ENCODE data around the gene ACSL6.

ACSL6 gene

DNA sequence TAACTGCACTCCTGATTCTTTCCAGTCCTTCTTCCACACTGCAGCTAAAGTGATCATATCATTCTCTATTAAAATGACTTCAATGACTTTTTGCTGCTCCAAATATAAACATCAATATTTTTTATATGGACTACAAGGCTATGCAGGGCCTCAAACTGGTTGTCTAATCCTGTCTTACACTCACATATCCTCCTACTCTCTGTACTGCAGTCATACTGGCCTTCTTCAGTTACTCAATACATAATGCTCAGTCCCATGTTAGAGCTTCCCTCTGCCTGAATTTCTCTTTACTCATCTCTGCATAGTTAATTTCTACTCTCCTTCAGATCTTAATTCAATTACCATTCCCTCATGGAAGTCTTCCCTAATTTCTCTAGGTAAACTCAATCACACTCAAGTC is 69.4 kb downstream of the ACSL6 start:
- DNase-seq (ENCODE audit: low read depth, low spot score): no peak
- POLR2A ChIA-PET: no interaction called here
- H3K4me3 ChIP-seq (ENCODE audit: low read depth, low read length): no peak overlapping the region
- CTCF ChIA-PET: no interaction called here
- TF ChIP-seq, protein P1, sequence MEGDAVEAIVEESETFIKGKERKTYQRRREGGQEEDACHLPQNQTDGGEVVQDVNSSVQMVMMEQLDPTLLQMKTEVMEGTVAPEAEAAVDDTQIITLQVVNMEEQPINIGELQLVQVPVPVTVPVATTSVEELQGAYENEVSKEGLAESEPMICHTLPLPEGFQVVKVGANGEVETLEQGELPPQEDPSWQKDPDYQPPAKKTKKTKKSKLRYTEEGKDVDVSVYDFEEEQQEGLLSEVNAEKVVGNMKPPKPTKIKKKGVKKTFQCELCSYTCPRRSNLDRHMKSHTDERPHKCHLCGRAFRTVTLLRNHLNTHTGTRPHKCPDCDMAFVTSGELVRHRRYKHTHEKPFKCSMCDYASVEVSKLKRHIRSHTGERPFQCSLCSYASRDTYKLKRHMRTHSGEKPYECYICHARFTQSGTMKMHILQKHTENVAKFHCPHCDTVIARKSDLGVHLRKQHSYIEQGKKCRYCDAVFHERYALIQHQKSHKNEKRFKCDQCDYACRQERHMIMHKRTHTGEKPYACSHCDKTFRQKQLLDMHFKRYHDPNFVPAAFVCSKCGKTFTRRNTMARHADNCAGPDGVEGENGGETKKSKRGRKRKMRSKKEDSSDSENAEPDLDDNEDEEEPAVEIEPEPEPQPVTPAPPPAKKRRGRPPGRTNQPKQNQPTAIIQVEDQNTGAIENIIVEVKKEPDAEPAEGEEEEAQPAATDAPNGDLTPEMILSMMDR (IDR thresholded peaks at IDR 0.05; ENCODE audit: insufficient read depth, low read length, missing control alignments): no peak

DNA sequence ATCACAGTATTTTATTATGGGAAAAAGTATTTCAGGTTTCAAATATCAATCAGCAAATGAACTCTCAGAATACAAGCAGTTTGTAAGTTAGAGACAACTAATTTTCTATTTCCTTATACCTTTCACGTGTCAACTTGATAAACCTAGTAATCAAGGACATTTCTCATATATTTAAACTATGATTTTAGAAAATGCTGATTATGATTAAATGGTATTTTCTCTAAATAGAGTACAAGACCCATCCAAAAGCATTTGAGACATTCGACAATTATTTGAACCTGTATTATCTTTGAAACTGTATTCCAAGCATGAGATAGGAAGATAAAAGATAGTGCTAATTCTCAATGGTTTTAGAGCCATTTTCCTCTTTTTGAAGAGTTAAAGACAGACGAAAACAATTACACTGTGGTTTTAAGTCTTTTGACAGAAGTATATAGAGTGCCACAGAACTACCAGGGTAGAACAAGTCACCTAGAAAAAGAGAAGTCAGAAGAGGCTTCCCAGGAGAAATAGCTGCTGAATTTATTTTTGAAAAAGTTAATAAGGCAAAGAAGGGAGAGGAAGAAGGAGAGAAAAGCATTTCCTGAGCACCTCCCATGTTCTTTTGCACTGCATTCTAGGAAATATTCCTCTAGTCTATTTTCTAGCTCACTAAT is 71.6 kb downstream of the ACSL6 start:
- ChIA-PET CTCF (no interaction called here), POLR2A (no interaction called here)
- no peak overlapping the region for H3K4me3 ChIP-seq (ENCODE audit: low read depth, low read length)
- TF ChIP-seq, protein P1 (IDR thresholded peaks at IDR 0.05; ENCODE audit: insufficient read depth, low read length, missing control alignments): no peak
- no peak for DNase-seq (ENCODE audit: low read depth, low spot score)

DNA sequence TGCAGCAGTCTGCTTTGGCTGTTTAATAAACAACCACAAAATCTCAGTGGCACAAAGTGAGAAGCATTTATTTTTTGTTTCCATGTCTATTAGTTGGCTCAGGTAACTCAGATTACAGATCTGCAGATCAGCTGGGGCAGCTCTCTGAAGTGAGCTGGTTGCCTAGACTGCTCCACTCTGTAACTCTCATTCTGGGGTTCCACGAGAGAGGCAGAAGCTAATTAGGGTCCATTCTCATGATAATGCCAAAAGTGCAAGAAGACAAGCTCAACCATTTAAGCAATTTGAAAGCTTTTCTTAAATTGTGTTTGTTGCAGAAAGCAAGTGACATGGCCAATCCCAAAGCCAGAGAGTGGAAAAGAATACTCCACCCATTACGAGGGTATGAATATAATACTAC is 79.2 kb downstream of the ACSL6 start:
- TF ChIP-seq, protein P1 (IDR thresholded peaks at IDR 0.05; ENCODE audit: insufficient read depth, low read length, missing control alignments): no peak
- DNase-seq (ENCODE audit: low read depth, low spot score): no peak
- POLR2A ChIA-PET: no interaction called here
- no peak overlapping the region for H3K4me3 ChIP-seq (ENCODE audit: low read depth, low read length)
- CTCF ChIA-PET: no interaction called here

DNA sequence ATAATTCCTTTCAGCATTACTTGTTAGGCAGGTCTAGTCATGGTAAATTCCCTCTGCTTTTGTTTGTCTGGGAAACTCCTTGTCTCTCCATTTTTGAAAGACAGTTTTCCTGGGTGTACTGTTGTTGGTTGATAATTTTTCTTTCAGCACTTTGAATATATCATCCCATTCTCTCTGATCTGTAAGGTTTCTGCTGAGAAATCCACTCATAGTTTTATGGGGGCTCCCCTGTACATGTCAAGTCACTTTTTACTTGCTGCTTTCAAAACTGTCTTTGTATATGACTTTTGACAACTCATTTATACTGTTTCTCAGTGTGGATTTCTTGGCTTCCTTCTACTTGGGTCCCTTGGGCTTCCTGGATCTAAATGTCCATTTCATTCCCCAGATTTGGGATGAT is 82.5 kb downstream of the ACSL6 start:
- TF ChIP-seq, protein P1 (IDR thresholded peaks at IDR 0.05; ENCODE audit: insufficient read depth, low read length, missing control alignments): no peak
- no peak for DNase-seq (ENCODE audit: low read depth, low spot score)
- POLR2A ChIA-PET: no interaction called here
- H3K4me3 ChIP-seq (ENCODE audit: low read depth, low read length): no peak overlapping the region
- CTCF ChIA-PET: no interaction called here

DNA sequence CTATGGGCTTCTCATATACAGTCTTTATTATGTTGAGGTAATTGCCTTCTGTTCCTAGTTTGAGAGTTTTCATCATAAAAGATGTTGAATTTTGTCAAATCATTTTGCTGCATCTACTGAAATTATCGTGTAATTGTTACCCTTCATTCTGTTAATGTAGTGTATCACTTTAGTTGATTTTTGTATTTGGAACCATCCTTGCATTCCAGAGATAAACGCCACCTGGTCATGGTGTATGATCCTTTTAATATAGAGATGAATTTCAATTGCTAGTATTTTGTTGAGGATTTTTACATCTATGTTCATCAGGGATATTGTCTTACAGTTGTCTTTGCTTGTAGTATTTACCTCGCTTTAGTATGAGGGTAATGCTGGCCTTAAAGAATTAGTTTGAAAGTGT is 85.3 kb downstream of the ACSL6 start:
- ChIA-PET POLR2A (no interaction called here), CTCF (no interaction called here)
- TF ChIP-seq, protein P1 (IDR thresholded peaks at IDR 0.05; ENCODE audit: insufficient read depth, low read length, missing control alignments): no peak
- no peak overlapping the region for H3K4me3 ChIP-seq (ENCODE audit: low read depth, low read length)
- DNase-seq (ENCODE audit: low read depth, low spot score): no peak

DNA sequence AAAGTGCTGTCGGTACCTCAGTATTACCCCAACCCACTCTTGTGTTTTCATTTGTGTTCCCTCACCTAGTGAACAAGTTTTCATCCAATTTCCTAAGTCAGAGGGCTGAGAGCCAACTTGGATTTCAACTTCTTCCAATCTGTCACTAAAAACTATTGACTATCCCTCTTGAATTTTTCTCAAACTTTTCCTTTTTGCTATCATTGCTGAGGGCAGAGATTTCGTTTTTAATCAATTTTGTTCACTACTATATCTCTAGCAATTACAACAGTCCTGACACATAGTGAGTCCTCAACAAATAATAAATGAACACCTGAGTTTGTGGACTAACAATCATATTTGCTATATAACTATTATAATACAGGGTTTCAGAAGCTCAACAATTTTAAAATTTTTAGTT is 95.0 kb downstream of the ACSL6 start:
- POLR2A ChIA-PET: no interaction called here
- TF ChIP-seq, protein P1 (IDR thresholded peaks at IDR 0.05; ENCODE audit: insufficient read depth, low read length, missing control alignments): no peak
- DNase-seq (ENCODE audit: low read depth, low spot score): no peak
- no peak overlapping the region for H3K4me3 ChIP-seq (ENCODE audit: low read depth, low read length)
- CTCF ChIA-PET: interaction anchor here (0.6 kb wide), 1 partner anchor 886 kb away, joined by 4 read pairs; no protein-coding TSS in a partner anchor
